Hepatocyte (in vitro differentiated cells): ENCODE measurements around the gene GPANK1.

Experiments used
- CTCF ChIP-seq: fragments of 200-600 bp; sonication (generic); IDR thresholded peaks from 2 replicates; pipeline ENCODE4 v1.5.1; 2016; ENCODE audit warnings: antibody characterized with exemption, mild to moderate bottlenecking; ENCODE audit not compliant: poor library complexity
- EZH2 ChIP-seq: fragments of 200-600 bp; sonication (generic); IDR thresholded peaks from 2 replicates; pipeline ENCODE4 v1.6.1; 2016; ENCODE audit warnings: antibody characterized with exemption, mild to moderate bottlenecking, borderline replicate concordance

GRCh38 chr6:31713991-31714684 is 49.3 kb upstream of the GPANK1 start:
- TF ChIP-seq CTCF (no peak), EZH2 (no peak)
